Epidermal melanocyte (primary cell): ENCODE measurements around the gene ABL2.
"Not testable (repeated sequence)": the region's sequence is repeated elsewhere in the genome, so short reads cannot be mapped to it uniquely, and the experiment has no call there.

Source experiments
- DNase-seq: peaks from one replicate; pipeline ENCODE4 v3.0.0; 2011; ENCODE audit warnings: low spot score; ENCODE audit not compliant: insufficient read length

ABL2 gene

DNA sequence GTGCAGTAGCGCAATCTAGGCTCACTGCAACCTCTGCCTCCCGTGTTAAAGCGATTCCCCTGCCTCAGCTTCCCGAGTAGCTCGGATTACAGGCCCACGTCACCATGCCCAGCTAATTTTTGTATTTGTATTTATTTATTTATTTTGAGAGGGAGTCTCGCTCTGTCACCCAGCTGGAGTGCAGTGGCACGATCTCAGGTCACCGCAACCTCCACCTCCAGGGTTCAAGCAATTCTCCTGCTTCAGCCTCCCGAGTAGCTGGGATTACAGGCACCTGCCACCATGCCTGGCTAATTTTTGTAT, 59.1 kb downstream of the ABL2 start:
- DNase-seq = not testable (repeated sequence)

- DNase-seq = no peak
Measured at GRCh38 chr1:179169616-179170467, 59.6 kb downstream of the ABL2 start.

GRCh38 chr1:179168536-179168935, 60.9 kb downstream of the ABL2 start:
- DNase-seq = no peak

GRCh38 chr1:179167955-179168354, 61.5 kb downstream of the ABL2 start:
- DNase-seq = no peak

- DNase-seq = no peak
Measured at GRCh38 chr1:179167418-179167777, 62.1 kb downstream of the ABL2 start.

DNA sequence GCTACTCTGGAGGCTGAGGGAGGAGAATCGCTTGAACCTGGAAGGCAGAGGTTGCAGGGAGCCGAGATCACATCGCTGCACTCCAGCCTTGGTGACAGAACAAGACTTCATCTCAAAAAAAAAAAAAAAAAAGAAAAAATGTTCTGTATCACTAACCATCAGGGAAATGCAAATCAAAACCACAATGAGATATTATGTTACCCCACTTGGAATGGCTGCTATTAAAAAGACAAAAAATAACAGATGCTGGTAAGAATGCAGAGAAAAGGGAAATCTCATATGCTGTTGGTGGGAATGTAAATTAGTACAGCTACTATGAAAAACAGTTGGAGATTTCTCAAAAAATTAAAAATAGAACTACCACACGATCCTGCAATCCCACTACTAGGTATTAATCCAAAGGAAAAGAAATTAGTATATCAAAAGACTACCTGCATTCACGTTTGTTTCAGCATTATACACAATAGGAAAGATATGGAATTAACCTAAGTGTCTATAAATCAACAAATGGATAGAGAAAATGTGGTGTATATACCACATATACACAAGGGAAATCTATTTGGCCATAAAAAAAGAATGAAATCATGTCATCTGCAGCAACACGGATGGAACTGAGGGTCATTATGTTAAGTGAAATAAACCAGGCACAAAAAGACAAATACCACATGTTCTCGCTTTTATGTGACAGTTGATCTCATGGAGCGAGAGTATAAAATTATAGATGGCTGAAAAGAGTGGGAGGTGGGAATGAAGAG, 62.6 kb downstream of the ABL2 start:
- DNase-seq = no peak

GRCh38 chr1:179164494-179164893, 65.0 kb downstream of the ABL2 start:
- DNase-seq = peak; percentile 31

DNA sequence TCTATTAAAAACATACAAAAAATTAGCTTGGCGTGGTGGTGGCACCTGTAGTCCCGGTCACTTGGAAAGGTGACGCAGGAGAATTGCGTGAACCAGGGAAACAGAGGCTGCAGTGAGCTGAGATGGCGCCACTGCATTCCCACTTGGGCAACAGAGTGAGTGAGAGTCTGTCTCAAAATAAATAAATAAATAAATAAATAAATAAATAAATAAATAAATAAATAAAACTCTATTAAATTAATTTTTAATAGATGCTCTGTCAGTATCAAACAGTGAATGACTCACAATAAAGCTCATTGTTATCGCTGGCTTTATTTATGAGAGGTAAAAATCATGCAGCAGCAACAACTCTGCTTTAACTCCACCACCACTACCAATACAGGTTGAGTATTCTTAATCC, 72.8 kb downstream of the ABL2 start:
- DNase-seq = no peak

DNA sequence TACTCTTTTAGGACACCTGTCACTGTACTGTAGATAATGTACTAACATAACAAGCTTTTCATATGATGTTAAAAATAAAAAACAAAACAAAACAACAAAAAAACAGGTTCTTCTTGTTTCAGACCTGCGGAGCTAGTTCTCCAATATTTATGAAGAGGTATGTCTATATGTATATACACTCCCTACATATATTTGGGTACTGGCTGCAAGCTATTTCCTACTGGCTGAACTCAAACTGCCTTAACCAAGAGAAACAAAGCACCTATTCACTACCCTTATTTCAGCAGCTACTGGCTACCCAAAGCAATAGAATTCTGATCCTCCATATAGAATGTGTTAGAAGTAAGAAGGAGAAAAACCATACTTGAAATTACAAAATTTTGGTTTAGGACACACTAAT, 73.5 kb downstream of the ABL2 start:
- DNase-seq = no peak

- DNase-seq = no peak
Measured at GRCh38 chr1:179155615-179156014, 73.9 kb downstream of the ABL2 start.

DNA sequence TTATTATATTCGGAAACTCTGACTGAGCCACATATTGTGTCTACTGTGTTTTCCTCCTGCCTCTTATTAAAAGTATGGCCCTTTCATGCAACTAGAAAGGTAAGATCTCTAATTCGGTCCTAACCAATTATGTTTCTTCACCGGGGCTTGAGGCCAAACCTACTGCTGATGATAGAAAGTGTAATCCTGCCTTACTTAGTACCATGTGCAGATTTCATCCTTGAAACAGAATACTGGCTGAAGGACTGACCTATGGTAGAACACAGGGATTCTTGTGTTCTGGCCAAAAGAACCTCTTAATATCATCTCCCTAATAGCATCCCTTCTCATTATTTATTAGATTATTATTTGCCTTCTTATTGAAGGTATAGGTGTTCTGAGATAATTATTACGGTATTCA, 75.0 kb downstream of the ABL2 start:
- DNase-seq = no peak

DNA sequence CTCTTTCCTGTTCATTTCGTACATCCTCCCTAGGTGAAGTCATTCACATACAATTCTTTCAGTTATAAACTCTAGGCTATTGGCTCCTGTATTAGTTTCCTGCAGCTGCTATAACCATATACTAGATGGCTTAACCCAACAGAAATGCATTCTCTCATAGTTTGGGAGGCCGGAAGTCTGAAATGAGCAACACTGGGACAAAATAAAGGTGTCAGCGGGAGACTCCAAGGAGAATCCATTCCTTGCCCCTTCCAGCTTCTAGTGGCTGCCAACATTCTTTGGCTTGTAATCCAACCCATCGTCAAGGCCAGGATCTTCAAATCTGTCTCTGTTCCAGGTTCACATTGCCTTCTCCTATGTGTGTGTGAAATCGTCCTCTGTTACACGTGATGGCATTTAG, 76.3 kb downstream of the ABL2 start:
- DNase-seq = no peak

GRCh38 chr1:179151908-179152682, 77.4 kb downstream of the ABL2 start:
- DNase-seq = no peak

GRCh38 chr1:179146911-179147310, 82.6 kb downstream of the ABL2 start:
- no peak for DNase-seq

GRCh38 chr1:179146476-179146875, 83.0 kb downstream of the ABL2 start:
- no peak for DNase-seq

GRCh38 chr1:179145521-179145920, 84.0 kb downstream of the ABL2 start:
- no peak for DNase-seq

DNA sequence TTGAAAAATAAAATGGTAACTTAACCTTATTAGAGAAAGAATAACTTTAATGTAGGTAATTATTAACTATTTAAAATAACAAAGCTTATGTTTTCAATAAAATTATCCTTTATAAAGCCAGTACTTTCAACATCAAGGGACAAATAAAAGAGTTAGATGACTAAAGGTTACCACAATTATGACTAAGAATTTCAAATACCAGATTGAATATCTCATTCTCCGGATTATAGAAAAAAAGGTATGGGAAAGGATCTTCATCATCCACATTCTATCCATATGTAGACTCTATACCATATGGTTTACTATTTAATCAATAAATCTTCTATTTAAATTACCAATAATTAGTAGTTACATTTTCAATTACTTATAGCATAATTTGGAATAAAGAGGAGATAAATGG, 84.9 kb downstream of the ABL2 start:
- no peak for DNase-seq

GRCh38 chr1:179143322-179143721, 86.2 kb downstream of the ABL2 start:
- DNase-seq = peak; percentile 28

DNA sequence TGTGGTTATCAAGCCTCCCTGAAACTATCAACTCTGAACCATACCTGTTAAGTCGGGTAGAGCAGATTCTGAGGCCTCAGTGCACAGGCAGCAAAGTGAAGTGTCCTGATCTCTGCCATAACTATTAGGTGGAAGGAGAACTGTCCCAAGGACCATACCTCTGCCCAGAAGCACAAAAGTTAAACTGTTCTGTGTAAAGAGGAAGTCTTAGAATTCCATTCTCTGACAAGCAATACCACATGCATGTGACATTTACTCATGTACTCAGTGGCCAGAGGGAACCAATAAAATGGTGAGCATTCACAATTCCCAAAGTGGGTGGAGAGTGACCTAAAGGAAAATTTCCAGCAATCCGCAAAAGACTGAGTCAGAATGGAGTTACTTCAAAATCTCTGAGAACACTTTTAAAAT, 86.6 kb downstream of the ABL2 start:
- peak; percentile 76 for DNase-seq

- peak; percentile 38 for DNase-seq
Measured at GRCh38 chr1:179141592-179142251, 87.8 kb downstream of the ABL2 start.

- DNase-seq = not testable (repeated sequence)
Measured at GRCh38 chr1:179138755-179139154, 90.7 kb downstream of the ABL2 start.
